Panc1 (cell line): Measurements from ENCODE around the gene ZHX3. TPM values are rescaled to one million over a fixed set of nuclear protein-coding genes. Genes with fewer than 3 reads are reported as not detected.

ENCODE experiments used
- ATAC-seq: fragments of 200-7000 bp; cut with Tn5 transposase; 2 replicates; pipeline ENCODE4 v1.9.1; 2020; ENCODE audit warnings: mild to moderate bottlenecking, moderate library complexity
- BruUV-seq: library from RNA; stranded (reverse); fragments of 400-500 nt; replicated peaks from 2 replicates; lab custom pipeline; 2021; lab: Mats Ljungman, UMichigan
- CTCF ChIA-PET: fragments of 300-600 bp; sonication (Branson Sonifier 250); formaldehyde crosslinking; loops from one replicate; lab custom pipeline; 2022; ENCODE audit warnings: antibody characterized with exemption; lab: Charles Lee
- POLR2A ChIA-PET: fragments of 300-600 bp; sonication (Branson Sonifier 250); formaldehyde crosslinking; loops from one replicate; lab custom pipeline; 2022; ENCODE audit warnings: antibody characterized with exemption; lab: Charles Lee
- DNase-seq: peaks from one replicate; pipeline ENCODE4 v3.0.0-alpha.2; 2010; ENCODE audit warnings: low read depth, low spot score
- H3K27ac ChIP-seq: 2 replicates; pipeline ENCODE4 v1.5.1; 2011; ENCODE audit warnings: mild to moderate bottlenecking, low read length, inconsistent platforms
- H3K27me3 ChIP-seq: fragments of 200-500 bp; sonication (Bioruptor generic); 2 replicates; pipeline ENCODE4 v1.6.0; 2014; ENCODE audit warnings: low read length, inconsistent platforms; ENCODE audit not compliant: control insufficient read depth, insufficient read depth
- H3K36me3 ChIP-seq: fragments of 200-500 bp; sonication (Bioruptor generic); 2 replicates; pipeline ENCODE4 v1.5.1; 2014; ENCODE audit warnings: inconsistent platforms, mild to moderate bottlenecking, low read length, moderate library complexity; ENCODE audit not compliant: control insufficient read depth, insufficient read depth
- H3K4me1 ChIP-seq: 2 replicates; pipeline ENCODE4 v1.5.1; 2011; ENCODE audit warnings: inconsistent platforms, mild to moderate bottlenecking, low read length, moderate library complexity; ENCODE audit not compliant: control insufficient read depth, insufficient read depth
- H3K4me3 ChIP-seq, 2 experiments: 2 replicates each; pipeline ENCODE4 v1.5.1; 2011 to 2012; ENCODE audit warnings: low read depth in 2 of 2, low read length in 2 of 2, mild to moderate bottlenecking in 2 of 2, inconsistent platforms in 1 of 2, moderate library complexity in 1 of 2
- H3K9me3 ChIP-seq: fragments of 200-500 bp; sonication (Bioruptor generic); 2 replicates; pipeline ENCODE4 v1.5.1; 2014; ENCODE audit warnings: low read depth, mild to moderate bottlenecking, inconsistent platforms, low read length, moderate library complexity; ENCODE audit not compliant: control insufficient read depth, insufficient read depth
- POLR2AphosphoS5 ChIP-seq: IDR thresholded peaks from 2 replicates; pipeline ENCODE4 v1.6.1; 2012; ENCODE audit warnings: mild to moderate bottlenecking, low read depth, low read length, moderate library complexity
- SIN3A ChIP-seq: IDR thresholded peaks from 2 replicates; pipeline ENCODE4 v1.6.1; 2012; ENCODE audit warnings: low read depth, mild to moderate bottlenecking, low read length, moderate library complexity, borderline replicate concordance; ENCODE audit not compliant: insufficient read depth
- TCF7L2 ChIP-seq: IDR thresholded peaks from 2 replicates; pipeline ENCODE4 v1.6.1; 2011; ENCODE audit warnings: mild to moderate bottlenecking, low read depth, low read length, inconsistent platforms
- in situ Hi-C: cut with HindIII; loops from 2 replicates; pipeline ENCODE4 v1.10.0; 2016; ENCODE audit warnings: low sequenced_read_pairs, low pct_unique_long_range_greater_than_20kb
- intact Hi-C: fragments of 100-400 bp; cut with micrococcal nuclease; formaldehyde crosslinking; loops from one replicate; pipeline ENCODE4 v1.10.0; 2022; ENCODE audit not compliant: unreplicated experiment
- total RNA-seq: library from RNA; stranded (reverse); gene quantifications from one replicate; pipeline ENCODE4 v1.2.1, GENCODE V29; 2021; ENCODE audit not compliant: unreplicated experiment
- TF ChIP-seq, protein P1 (sequence below), 2 experiments: IDR thresholded peaks; 2 replicates each; pipeline ENCODE4 v1.6.1; 2011 to 2012; ENCODE audit warnings: low read depth in 2 of 2, control low read depth in 1 of 2, low read length in 1 of 2, mild to moderate bottlenecking in 1 of 2, moderate library complexity in 1 of 2; ENCODE audit not compliant: insufficient read depth in 1 of 2
- TF ChIP-seq, protein P2 (sequence below): fragments of 450-650 bp; IDR thresholded peaks from 2 replicates; pipeline ENCODE4 v1.5.1; 2017; ENCODE audit warnings: mild to moderate bottlenecking

The ZHX3 gene
- total RNA-seq, 1 experiment from 2014 or later = 19.8 TPM

DNA sequence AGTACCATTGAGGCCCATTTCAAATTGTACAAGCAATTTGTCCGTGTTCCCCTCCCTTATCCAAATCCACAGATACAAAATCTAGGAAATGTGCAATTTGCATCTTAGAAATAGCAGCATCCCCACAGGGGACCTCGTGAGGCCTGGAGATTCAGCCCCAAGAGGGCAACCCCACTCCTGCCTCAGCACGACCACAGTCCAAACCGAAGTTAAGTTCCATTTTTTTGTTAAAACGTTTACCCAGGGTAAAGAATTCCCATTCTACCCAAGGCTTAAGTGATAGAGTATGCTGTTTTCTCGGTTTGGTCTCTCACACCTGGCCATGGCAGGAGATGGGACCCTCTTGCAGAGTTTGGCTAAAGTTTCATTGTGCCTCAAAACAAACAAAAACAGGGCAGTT is 139.0 kb downstream of the ZHX3 start:
- ChIA-PET CTCF (no interaction called here), POLR2A (no interaction called here)
- H3K27ac ChIP-seq = no peak overlapping the region
- H3K4me1 ChIP-seq = no peaks in the 10 kb centered on the region
- DNase-seq (no peak), ATAC-seq (no peak)
- H3K36me3 ChIP-seq = no peaks in the 10 kb centered on the region; the same call in 1 of the 2 replicates
- BruUV-seq = no TSS peak
- H3K9me3 ChIP-seq = no peaks in the 10 kb centered on the region
- intact Hi-C loops (no loop called here), in situ Hi-C loops (no loop called here)
- TF ChIP-seq TCF7L2 (no peak), SIN3A (no peak), POLR2AphosphoS5 (no peak)
- TF ChIP-seq, protein P1, sequence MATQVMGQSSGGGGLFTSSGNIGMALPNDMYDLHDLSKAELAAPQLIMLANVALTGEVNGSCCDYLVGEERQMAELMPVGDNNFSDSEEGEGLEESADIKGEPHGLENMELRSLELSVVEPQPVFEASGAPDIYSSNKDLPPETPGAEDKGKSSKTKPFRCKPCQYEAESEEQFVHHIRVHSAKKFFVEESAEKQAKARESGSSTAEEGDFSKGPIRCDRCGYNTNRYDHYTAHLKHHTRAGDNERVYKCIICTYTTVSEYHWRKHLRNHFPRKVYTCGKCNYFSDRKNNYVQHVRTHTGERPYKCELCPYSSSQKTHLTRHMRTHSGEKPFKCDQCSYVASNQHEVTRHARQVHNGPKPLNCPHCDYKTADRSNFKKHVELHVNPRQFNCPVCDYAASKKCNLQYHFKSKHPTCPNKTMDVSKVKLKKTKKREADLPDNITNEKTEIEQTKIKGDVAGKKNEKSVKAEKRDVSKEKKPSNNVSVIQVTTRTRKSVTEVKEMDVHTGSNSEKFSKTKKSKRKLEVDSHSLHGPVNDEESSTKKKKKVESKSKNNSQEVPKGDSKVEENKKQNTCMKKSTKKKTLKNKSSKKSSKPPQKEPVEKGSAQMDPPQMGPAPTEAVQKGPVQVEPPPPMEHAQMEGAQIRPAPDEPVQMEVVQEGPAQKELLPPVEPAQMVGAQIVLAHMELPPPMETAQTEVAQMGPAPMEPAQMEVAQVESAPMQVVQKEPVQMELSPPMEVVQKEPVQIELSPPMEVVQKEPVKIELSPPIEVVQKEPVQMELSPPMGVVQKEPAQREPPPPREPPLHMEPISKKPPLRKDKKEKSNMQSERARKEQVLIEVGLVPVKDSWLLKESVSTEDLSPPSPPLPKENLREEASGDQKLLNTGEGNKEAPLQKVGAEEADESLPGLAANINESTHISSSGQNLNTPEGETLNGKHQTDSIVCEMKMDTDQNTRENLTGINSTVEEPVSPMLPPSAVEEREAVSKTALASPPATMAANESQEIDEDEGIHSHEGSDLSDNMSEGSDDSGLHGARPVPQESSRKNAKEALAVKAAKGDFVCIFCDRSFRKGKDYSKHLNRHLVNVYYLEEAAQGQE (IDR thresholded peaks at IDR 0.05; ENCODE audit: insufficient read depth in 1 of 2, low read depth in 2 of 2, low read length in 1 of 2) = no peak
- TF ChIP-seq, protein P2, sequence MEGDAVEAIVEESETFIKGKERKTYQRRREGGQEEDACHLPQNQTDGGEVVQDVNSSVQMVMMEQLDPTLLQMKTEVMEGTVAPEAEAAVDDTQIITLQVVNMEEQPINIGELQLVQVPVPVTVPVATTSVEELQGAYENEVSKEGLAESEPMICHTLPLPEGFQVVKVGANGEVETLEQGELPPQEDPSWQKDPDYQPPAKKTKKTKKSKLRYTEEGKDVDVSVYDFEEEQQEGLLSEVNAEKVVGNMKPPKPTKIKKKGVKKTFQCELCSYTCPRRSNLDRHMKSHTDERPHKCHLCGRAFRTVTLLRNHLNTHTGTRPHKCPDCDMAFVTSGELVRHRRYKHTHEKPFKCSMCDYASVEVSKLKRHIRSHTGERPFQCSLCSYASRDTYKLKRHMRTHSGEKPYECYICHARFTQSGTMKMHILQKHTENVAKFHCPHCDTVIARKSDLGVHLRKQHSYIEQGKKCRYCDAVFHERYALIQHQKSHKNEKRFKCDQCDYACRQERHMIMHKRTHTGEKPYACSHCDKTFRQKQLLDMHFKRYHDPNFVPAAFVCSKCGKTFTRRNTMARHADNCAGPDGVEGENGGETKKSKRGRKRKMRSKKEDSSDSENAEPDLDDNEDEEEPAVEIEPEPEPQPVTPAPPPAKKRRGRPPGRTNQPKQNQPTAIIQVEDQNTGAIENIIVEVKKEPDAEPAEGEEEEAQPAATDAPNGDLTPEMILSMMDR = no peak
- no peaks in the 10 kb centered on the region for H3K27me3 ChIP-seq
- no peak overlapping the region for H3K4me3 ChIP-seq

DNA sequence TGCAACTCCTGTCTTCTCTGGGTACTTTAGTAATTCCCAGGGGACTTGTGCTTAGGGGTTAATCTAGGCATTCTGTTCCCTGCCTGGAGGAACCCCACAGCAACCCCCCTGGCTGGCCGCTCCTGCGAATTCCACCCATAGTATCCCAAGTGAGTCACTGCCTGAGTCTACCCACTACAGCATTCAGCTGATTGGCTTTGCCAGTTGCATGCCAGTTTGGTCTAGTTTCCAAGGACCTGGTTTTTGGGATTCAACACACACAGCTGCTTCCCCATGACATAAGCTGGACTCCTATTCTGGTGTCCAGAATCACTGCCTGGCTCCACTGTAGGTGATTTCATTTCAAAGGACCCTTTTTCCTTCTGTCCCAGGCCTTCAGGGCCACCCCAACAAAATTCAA is 139.9 kb downstream of the ZHX3 start:
- no peak overlapping the region for H3K27ac ChIP-seq
- ChIA-PET POLR2A (no interaction called here), CTCF (no interaction called here)
- no peak overlapping the region for H3K4me3 ChIP-seq
- ATAC-seq (no peak), DNase-seq (no peak)
- no peaks in the 10 kb centered on the region for H3K9me3 ChIP-seq
- no TSS peak for BruUV-seq
- TF ChIP-seq, protein P2 = no peak
- TF ChIP-seq POLR2AphosphoS5 (no peak), SIN3A (no peak), TCF7L2 (no peak)
- TF ChIP-seq, protein P1 (IDR thresholded peaks at IDR 0.05; ENCODE audit: insufficient read depth in 1 of 2, low read depth in 2 of 2, low read length in 1 of 2) = no peak
- no peaks in the 10 kb centered on the region for H3K4me1 ChIP-seq
- intact Hi-C loops = no loop called here
- in situ Hi-C loops = no loop called here
- H3K27me3 ChIP-seq = no peaks in the 10 kb centered on the region
- H3K36me3 ChIP-seq = no peaks in the 10 kb centered on the region; the same call in 1 of the 2 replicates
